ENCODE results near the gene CASKIN2.

CASKIN2 gene

DNA sequence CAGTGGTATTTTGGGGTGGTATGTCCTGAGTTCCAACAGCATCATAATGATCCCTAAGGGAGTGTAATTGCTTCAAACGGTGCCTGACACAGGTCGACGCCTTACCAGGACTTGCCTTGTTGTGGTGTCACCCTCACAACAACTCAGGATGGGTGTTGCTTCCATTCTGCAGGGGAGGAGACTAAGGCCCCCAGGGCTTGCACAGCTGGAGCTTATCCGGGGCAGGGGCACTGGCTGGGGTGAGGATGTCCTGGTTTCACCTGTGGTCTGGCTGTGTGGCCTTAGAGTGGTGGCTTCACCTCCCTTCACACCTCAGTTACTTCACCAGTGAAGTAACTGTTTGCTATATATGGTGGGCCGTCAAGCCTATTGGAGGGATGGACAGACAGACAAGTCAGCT, 33.5 kb upstream of the CASKIN2 start:
- Histone ChIP-seq H3K27me3 (replicated peaks; ENCODE audit: insufficient read depth, low read length) (no peaks in the 10 kb centered on the region), H3K36me3 (replicated peaks; ENCODE audit: insufficient read depth, low read length) (no peaks in the 10 kb centered on the region), H3K9me3 (replicated peaks; ENCODE audit: insufficient read depth, low read length) (no peaks in the 10 kb centered on the region), H4K20me1 (ENCODE audit: insufficient read depth, low read length) (no peaks in the 10 kb centered on the region), H3F3A (ENCODE audit: insufficient read depth, low read length) (no peaks in the 10 kb centered on the region), H3K9ac (ENCODE audit: low read length) (no peak overlapping the region), H3K4me2 (ENCODE audit: low read depth, low read length) (no peak overlapping the region), H2AFZ (ENCODE audit: low read length) (no peak overlapping the region), H3K4me3 (ENCODE audit: low read length) (no peak overlapping the region), H3K4me1 (ENCODE audit: low read length) (no peaks in the 10 kb centered on the region), H3K79me2 (ENCODE audit: low read length) (no peaks in the 10 kb centered on the region), H3K9me2 (replicated peaks; ENCODE audit: insufficient read depth, low read length) (no peaks in the 10 kb centered on the region), H3K27ac (ENCODE audit: low read length) (no peak overlapping the region)
- no peak for TF ChIP-seq EZH2phosphoT487 (IDR thresholded peaks at IDR 0.05; ENCODE audit: low read length)
- TF ChIP-seq, protein P1, sequence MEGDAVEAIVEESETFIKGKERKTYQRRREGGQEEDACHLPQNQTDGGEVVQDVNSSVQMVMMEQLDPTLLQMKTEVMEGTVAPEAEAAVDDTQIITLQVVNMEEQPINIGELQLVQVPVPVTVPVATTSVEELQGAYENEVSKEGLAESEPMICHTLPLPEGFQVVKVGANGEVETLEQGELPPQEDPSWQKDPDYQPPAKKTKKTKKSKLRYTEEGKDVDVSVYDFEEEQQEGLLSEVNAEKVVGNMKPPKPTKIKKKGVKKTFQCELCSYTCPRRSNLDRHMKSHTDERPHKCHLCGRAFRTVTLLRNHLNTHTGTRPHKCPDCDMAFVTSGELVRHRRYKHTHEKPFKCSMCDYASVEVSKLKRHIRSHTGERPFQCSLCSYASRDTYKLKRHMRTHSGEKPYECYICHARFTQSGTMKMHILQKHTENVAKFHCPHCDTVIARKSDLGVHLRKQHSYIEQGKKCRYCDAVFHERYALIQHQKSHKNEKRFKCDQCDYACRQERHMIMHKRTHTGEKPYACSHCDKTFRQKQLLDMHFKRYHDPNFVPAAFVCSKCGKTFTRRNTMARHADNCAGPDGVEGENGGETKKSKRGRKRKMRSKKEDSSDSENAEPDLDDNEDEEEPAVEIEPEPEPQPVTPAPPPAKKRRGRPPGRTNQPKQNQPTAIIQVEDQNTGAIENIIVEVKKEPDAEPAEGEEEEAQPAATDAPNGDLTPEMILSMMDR (IDR thresholded peaks at IDR 0.05; ENCODE audit: low read length) = no peak
- no peak for TF ChIP-seq EZH2 (optimal IDR thresholded peaks at IDR 0.05; ENCODE audit: low read depth, low read length)
- no peak for DNase-seq

DNA sequence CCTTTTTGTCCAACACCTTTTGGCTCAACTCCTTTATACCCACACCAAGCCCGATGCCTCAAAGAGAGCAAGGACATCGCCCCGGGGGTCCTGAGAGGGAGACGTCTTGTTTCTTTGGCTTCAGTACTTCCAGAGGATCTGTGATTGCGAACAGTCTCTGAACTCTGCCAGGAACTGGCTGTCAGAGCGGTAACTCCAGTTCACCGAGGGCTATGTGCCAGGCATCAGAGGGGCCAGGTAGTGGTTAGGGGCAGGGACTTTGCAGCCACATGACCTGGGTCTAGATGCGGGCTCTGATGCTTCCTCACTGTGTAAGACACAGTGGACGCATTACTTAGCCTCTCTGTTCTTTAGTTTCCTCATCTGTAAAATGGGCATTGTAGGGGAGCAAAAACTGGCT, 31.8 kb upstream of the CASKIN2 start:
- Histone ChIP-seq H3K36me3 (replicated peaks; ENCODE audit: insufficient read depth, low read length) (no peaks in the 10 kb centered on the region), H3K9me2 (replicated peaks; ENCODE audit: insufficient read depth, low read length) (no peaks in the 10 kb centered on the region), H3K4me1 (ENCODE audit: low read length) (no peaks in the 10 kb centered on the region), H4K20me1 (ENCODE audit: insufficient read depth, low read length) (no peaks in the 10 kb centered on the region), H3K79me2 (ENCODE audit: low read length) (no peaks in the 10 kb centered on the region), H3K9me3 (replicated peaks; ENCODE audit: insufficient read depth, low read length) (no peaks in the 10 kb centered on the region), H3F3A (ENCODE audit: insufficient read depth, low read length) (no peaks in the 10 kb centered on the region), H2AFZ (ENCODE audit: low read length) (no peak overlapping the region), H3K27me3 (replicated peaks; ENCODE audit: insufficient read depth, low read length) (no peaks in the 10 kb centered on the region), H3K9ac (ENCODE audit: low read length) (no peak overlapping the region), H3K4me3 (ENCODE audit: low read length) (no peak overlapping the region), H3K27ac (ENCODE audit: low read length) (no peak overlapping the region), H3K4me2 (ENCODE audit: low read depth, low read length) (no peak overlapping the region)
- DNase-seq = no peak
- TF ChIP-seq, protein P1 (IDR thresholded peaks at IDR 0.05; ENCODE audit: low read length) = no peak
- TF ChIP-seq EZH2 (optimal IDR thresholded peaks at IDR 0.05; ENCODE audit: low read depth, low read length) (no peak), EZH2phosphoT487 (IDR thresholded peaks at IDR 0.05; ENCODE audit: low read length) (no peak)

DNA sequence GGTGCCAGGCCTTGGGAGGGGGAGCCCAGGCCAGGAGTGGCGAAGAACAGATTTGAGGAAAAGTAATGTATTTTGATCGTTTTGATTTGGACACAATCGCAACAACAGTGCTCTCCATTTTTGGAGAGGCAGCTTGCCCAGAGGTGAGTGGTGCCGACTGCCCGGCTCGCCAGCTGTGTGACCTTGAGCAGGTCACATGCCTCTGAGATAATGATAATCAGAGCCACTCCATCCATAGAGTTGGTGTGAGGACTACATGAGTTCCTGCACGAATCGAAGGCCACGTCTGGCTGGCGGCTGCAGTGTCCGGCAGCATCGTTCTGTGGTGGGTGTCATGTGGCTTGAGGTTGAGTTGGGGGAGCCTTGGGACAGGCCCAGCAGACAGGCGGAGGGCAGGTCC, 30.8 kb upstream of the CASKIN2 start:
- Histone ChIP-seq H3F3A (ENCODE audit: insufficient read depth, low read length) (no peaks in the 10 kb centered on the region), H4K20me1 (ENCODE audit: insufficient read depth, low read length) (no peaks in the 10 kb centered on the region), H3K9me2 (replicated peaks; ENCODE audit: insufficient read depth, low read length) (no peaks in the 10 kb centered on the region), H3K27ac (ENCODE audit: low read length) (no peak overlapping the region), H3K4me2 (ENCODE audit: low read depth, low read length) (no peak overlapping the region), H3K79me2 (ENCODE audit: low read length) (no peaks in the 10 kb centered on the region), H3K9me3 (replicated peaks; ENCODE audit: insufficient read depth, low read length) (no peaks in the 10 kb centered on the region), H3K36me3 (replicated peaks; ENCODE audit: insufficient read depth, low read length) (no peaks in the 10 kb centered on the region), H3K9ac (ENCODE audit: low read length) (no peak overlapping the region), H3K4me1 (ENCODE audit: low read length) (no peaks in the 10 kb centered on the region), H3K27me3 (replicated peaks; ENCODE audit: insufficient read depth, low read length) (no peaks in the 10 kb centered on the region), H2AFZ (ENCODE audit: low read length) (no peak overlapping the region), H3K4me3 (ENCODE audit: low read length) (no peak overlapping the region)
- DNase-seq = no peak
- TF ChIP-seq, protein P1 (IDR thresholded peaks at IDR 0.05; ENCODE audit: low read length) = no peak
- TF ChIP-seq EZH2 (optimal IDR thresholded peaks at IDR 0.05; ENCODE audit: low read depth, low read length) = no peak

Measured in MM.1S (cell line).